Transverse colon (tissue), 4 donors: ENCODE results near the gene MED25. TPM values are rescaled to one million over a fixed set of nuclear protein-coding genes. Genes with fewer than 3 reads are reported as not detected.

Experiments used
- DNase-seq: peaks from one replicate; pipeline ENCODE4 v3.0.0-alpha.2; 2019
- H3K27ac ChIP-seq, 4 donors: fragments of 200-600 bp; sonication (generic); 2 replicates each; pipeline ENCODE4 v1.5.1; 2016 to 2018; ENCODE audit warnings: inconsistent platforms in 4 of 4
- H3K27me3 ChIP-seq: fragments of 200-600 bp; sonication (generic); 2 replicates; pipeline ENCODE4 v1.5.1; 2017; ENCODE audit warnings: inconsistent platforms
- H3K36me3 ChIP-seq, 4 donors: fragments of 200-600 bp; sonication (generic); 2 replicates each; pipeline ENCODE4 v1.5.1; 2017 to 2019; ENCODE audit warnings: inconsistent platforms in 4 of 4
- H3K4me1 ChIP-seq, 4 donors: fragments of 200-600 bp; sonication (generic); 2 replicates each; pipeline ENCODE4 v1.5.1; 2017 to 2020; ENCODE audit warnings: inconsistent platforms in 4 of 4
- H3K4me3 ChIP-seq, 4 donors: fragments of 200-600 bp; sonication (generic); 1 replicate in 1 of 4; 2 replicates in 3 of 4; pipeline versions ENCODE4 v1.5.1 to v1.6.1; 2017 to 2019; ENCODE audit warnings: inconsistent platforms in 4 of 4
- H3K9me3 ChIP-seq, 2 donors: fragments of 200-600 bp; sonication (generic); 2 replicates each; pipeline ENCODE4 v1.5.1; 2017 to 2019; ENCODE audit warnings: inconsistent platforms in 2 of 2
- EP300 ChIP-seq: sonication (generic); formaldehyde crosslinking; IDR thresholded peaks from one replicate; pipeline ENCODE4 v1.6.1; 2017; ENCODE audit warnings: antibody characterized with exemption, low read depth
- POLR2A ChIP-seq: fragments of 450-650 bp; IDR thresholded peaks from one replicate; pipeline ENCODE4 v1.6.1; 2016; ENCODE audit warnings: antibody characterized with exemption, mild to moderate bottlenecking, moderate library complexity
- POLR2AphosphoS5 ChIP-seq, 3 donors: sonication (generic); formaldehyde crosslinking; IDR thresholded peaks; one replicate each; pipeline ENCODE4 v1.6.1; 2016; ENCODE audit warnings: antibody characterized with exemption in 3 of 3
- WGBS, 2 donors: methylation state at CpG; one replicate each; pipeline ENCODE4 v1.1.5; 2018; ENCODE audit warnings: low coverage in 1 of 2; 5-methylcytosine and 5-hydroxymethylcytosine counted together
- in situ Hi-C, 4 donors: fragments of 200-750 bp; cut with MboI; loops; one replicate each; pipeline versions ENCODE4 v1.15.0 to v1.15.1; 2017; ENCODE audit warnings: low sequenced_read_pairs in 3 of 4, low pct_ligation_motif_present in 1 of 4, low pct_unique_long_range_greater_than_20kb in 1 of 4
- intact Hi-C: fragments of 100-400 bp; cut with DNase I; formaldehyde crosslinking; loops from one replicate; pipeline ENCODE4 v1.15.1; 2023; ENCODE audit warnings: low total_unique reads
- total RNA-seq, 4 donors: library from RNA; depleted of rRNA; stranded (reverse); fragments of >200 nt; gene quantifications; one replicate each; pipeline ENCODE4 v1.1.0, GENCODE V29; 2016
- TF ChIP-seq, protein P1 (sequence below), 5 experiments: fragments of 200-600 bp in 3 of 5; fragments of 450-650 bp in 2 of 5; sonication (generic) in 3 of 5; IDR thresholded peaks; 1 replicate in 2 of 5; 2 replicates in 3 of 5; pipeline ENCODE4 v1.5.1; 2016 to 2017; ENCODE audit warnings: antibody characterized with exemption in 5 of 5, inconsistent platforms in 3 of 5, mild to moderate bottlenecking in 2 of 5, moderate library complexity in 1 of 5

MED25 gene
- total RNA-seq, 4 donors from 2014 or later = 26.9 to 46.6 (median 38.7) TPM

DNA sequence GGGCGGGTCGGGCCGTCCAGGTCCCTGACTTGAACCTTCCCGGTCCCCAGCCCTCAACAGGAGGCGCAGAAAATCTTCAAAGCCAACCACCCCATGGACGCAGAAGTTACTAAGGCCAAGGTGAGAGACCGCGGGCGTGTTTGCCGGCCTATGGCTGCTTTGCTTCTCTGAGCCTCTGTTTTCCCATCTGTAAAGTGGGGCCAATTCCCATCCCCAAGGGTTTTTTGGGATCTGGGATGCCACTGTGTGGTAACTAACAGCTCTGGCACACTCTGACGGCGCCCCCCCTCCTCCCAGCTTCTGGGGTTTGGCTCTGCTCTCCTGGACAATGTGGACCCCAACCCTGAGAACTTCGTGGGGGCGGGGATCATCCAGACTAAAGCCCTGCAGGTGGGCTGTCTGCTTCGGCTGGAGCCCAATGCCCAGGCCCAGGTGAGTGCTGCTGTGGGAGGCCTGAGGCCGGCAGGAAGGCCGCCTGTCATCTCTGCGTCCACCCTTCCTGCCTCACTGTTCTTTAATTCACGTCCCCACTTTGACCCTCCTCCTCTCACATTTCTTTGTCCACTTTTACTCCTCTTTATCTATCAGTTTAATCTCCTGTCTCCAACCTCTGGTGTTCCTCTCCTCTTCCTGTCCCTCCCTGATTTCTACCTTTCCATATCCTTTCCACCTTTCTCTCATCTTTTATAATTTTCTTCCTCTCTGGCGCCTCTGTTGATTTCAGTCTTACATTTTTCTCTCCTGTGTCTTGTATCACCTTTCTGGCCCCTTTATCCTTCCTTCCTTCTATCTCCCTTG is 12.1 kb upstream of the MED25 start:
- in situ Hi-C loops = no loop called here
- TF ChIP-seq POLR2AphosphoS5 (IDR thresholded peaks at IDR 0.05) = no peak
- TF ChIP-seq POLR2A = no peak
- TF ChIP-seq, protein P1, sequence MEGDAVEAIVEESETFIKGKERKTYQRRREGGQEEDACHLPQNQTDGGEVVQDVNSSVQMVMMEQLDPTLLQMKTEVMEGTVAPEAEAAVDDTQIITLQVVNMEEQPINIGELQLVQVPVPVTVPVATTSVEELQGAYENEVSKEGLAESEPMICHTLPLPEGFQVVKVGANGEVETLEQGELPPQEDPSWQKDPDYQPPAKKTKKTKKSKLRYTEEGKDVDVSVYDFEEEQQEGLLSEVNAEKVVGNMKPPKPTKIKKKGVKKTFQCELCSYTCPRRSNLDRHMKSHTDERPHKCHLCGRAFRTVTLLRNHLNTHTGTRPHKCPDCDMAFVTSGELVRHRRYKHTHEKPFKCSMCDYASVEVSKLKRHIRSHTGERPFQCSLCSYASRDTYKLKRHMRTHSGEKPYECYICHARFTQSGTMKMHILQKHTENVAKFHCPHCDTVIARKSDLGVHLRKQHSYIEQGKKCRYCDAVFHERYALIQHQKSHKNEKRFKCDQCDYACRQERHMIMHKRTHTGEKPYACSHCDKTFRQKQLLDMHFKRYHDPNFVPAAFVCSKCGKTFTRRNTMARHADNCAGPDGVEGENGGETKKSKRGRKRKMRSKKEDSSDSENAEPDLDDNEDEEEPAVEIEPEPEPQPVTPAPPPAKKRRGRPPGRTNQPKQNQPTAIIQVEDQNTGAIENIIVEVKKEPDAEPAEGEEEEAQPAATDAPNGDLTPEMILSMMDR (IDR thresholded peaks at IDR 0.05) = no peak
- no peak for TF ChIP-seq EP300
- no peak for DNase-seq
- 78 to 87% methylated on average over 6 to 20 of the region's 20 CpGs for WGBS, 2 donors
- Histone ChIP-seq H3K4me1 (peaks cover 8 to 26% (median 17%) of the 10 kb centered on the region in 4 donors), H3K27me3 (no peaks in the 10 kb centered on the region), H3K4me3 (no peak overlapping the region), H3K36me3 (peaks cover 0 to 7% (median 2%) of the 10 kb centered on the region in 4 donors), H3K27ac (no peak overlapping the region), H3K9me3 (no peaks in the 10 kb centered on the region)
- intact Hi-C loops = loop anchor here (5.0 kb wide), 1 partner anchor 39 kb away; the partner anchor contains the start of gene AP2A1

DNA sequence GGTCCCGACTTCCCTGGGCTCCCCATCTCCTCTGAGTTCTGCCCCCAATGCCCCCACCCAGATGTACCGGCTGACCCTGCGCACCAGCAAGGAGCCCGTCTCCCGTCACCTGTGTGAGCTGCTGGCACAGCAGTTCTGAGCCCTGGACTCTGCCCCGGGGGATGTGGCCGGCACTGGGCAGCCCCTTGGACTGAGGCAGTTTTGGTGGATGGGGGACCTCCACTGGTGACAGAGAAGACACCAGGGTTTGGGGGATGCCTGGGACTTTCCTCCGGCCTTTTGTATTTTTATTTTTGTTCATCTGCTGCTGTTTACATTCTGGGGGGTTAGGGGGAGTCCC is 11.5 kb upstream of the MED25 start:
- in situ Hi-C loops (no loop called here), intact Hi-C loops (loop anchor here (5.0 kb wide), 1 partner anchor 39 kb away; the partner anchor contains the start of gene AP2A1)
- H3K9me3 ChIP-seq = no peaks in the 10 kb centered on the region
- peaks cover 0 to 7% (median 2%) of the 10 kb centered on the region in 4 donors for H3K36me3 ChIP-seq
- H3K4me3 ChIP-seq = no peak overlapping the region
- H3K27ac ChIP-seq = no peak overlapping the region
- no peaks in the 10 kb centered on the region for H3K27me3 ChIP-seq
- no peak for DNase-seq
- WGBS, 2 donors = 80 to 95% methylated on average over 1 to 8 of the region's 8 CpGs
- H3K4me1 ChIP-seq = peaks cover 6 to 25% (median 16%) of the 10 kb centered on the region in 4 donors
- TF ChIP-seq POLR2A (no peak), POLR2AphosphoS5 (IDR thresholded peaks at IDR 0.05) (no peak), EP300 (no peak)
- TF ChIP-seq, protein P1 (IDR thresholded peaks at IDR 0.05) = no peak

GRCh38 chr19:49807058-49807903 is 10.8 kb upstream of the MED25 start:
- Histone ChIP-seq H3K9me3 (no peaks in the 10 kb centered on the region), H3K36me3 (peaks cover 0 to 7% (median 2%) of the 10 kb centered on the region in 4 donors), H3K4me3 (no peak overlapping the region), H3K27me3 (no peaks in the 10 kb centered on the region), H3K4me1 (peaks cover 4 to 23% (median 14%) of the 10 kb centered on the region in 4 donors), H3K27ac (no peak overlapping the region)
- intact Hi-C loops (loop anchor here (5.0 kb wide), 1 partner anchor 40 kb away; the partner anchor contains the start of gene AP2A1), in situ Hi-C loops (no loop called here)
- no peak for TF ChIP-seq POLR2AphosphoS5 (IDR thresholded peaks at IDR 0.05)
- TF ChIP-seq POLR2A = no peak
- TF ChIP-seq, protein P1 (IDR thresholded peaks at IDR 0.05) = no peak
- TF ChIP-seq EP300 = no peak
- DNase-seq = no peak
- 80% methylated on average over 18 of the region's 18 CpGs; no CpG with 5 or more reads in 1 of the 2 donors for WGBS, 2 donors
